Colonic mucosa (tissue), 4 donors: ENCODE data around the gene CHAD. TPM values are rescaled to one million over a fixed set of nuclear protein-coding genes. Genes with fewer than 3 reads are reported as not detected.
A peak's percentile ranks its signal among the peaks of the same experiment; 100 is the strongest.

Experiments
- DNase-seq: peaks from one replicate; pipeline ENCODE4 v3.0.0-alpha.2; 2020
- H3K27ac ChIP-seq: fragments of 200-600 bp; one replicate; pipeline ENCODE4 v1.8.0; 2021
- H3K27me3 ChIP-seq: fragments of 200-600 bp; one replicate; pipeline ENCODE4 v1.8.0; 2021
- H3K36me3 ChIP-seq: fragments of 200-600 bp; one replicate; pipeline ENCODE4 v1.8.0; 2021
- H3K4me1 ChIP-seq: fragments of 200-600 bp; one replicate; pipeline ENCODE4 v1.8.0; 2021; ENCODE audit warnings: mild to moderate bottlenecking
- H3K4me3 ChIP-seq: fragments of 200-600 bp; one replicate; pipeline ENCODE4 v1.8.0; 2021
- H3K9ac ChIP-seq, 2 donors: one replicate each; pipeline ENCODE4 v1.7.0; 2013; ENCODE audit warnings: control low read depth in 2 of 2, low read depth in 2 of 2, low read length in 2 of 2
- H3K9me3 ChIP-seq: fragments of 200-600 bp; one replicate; pipeline ENCODE4 v1.8.0; 2021
- CTCF ChIP-seq: fragments of 200-600 bp; IDR thresholded peaks from one replicate; pipeline ENCODE4 v1.8.0; 2022; ENCODE audit warnings: antibody characterized with exemption, mild to moderate bottlenecking
- intact Hi-C: fragments of 100-400 bp; cut with DNase I; formaldehyde crosslinking; loops from one replicate; pipeline ENCODE4 v1.14.1; 2022
- total RNA-seq, 2 donors: library from RNA; stranded (reverse); fragmentation: NEBNext Ultra II Directional in 1 of 2; extraction: Animal tissue kit (Norgen Biotek cat#: 25700) in 1 of 2; gene quantifications; one replicate each; pipeline ENCODE4 v1.2.1, GENCODE V29; 2021
- donor health status: healthy.
- donor health status: DM: no; HTN: no; CAD: no.
- donor health status: DM: no; HTN: no; CAD: no.

Gene CHAD
- total RNA-seq, 2 donors from 2014 or later = 1.8 to 3.6 TPM

- Histone ChIP-seq H3K27ac (peak overlapping the region; percentile 64), H3K9me3 (no peaks in the 10 kb centered on the region), H3K27me3 (no peaks in the 10 kb centered on the region), H3K4me3 (no peak overlapping the region), H3K36me3 (no peaks in the 10 kb centered on the region), H3K9ac (peak overlapping the region in 1 of 2 donors; percentile 20), H3K4me1 (peaks cover 11% of the 10 kb centered on the region)
- no peak for TF ChIP-seq CTCF
- intact Hi-C loops = no loop called here
- DNase-seq = peak; percentile 32
Measured at GRCh38 chr17:50451943-50452629, 16.6 kb downstream of the CHAD start.

GRCh38 chr17:50448643-50449042, 20.0 kb downstream of the CHAD start:
- H3K4me1 ChIP-seq = peaks cover 5% of the 10 kb centered on the region
- no peaks in the 10 kb centered on the region for H3K27me3 ChIP-seq
- no peak for TF ChIP-seq CTCF
- H3K4me3 ChIP-seq = no peak overlapping the region
- intact Hi-C loops = no loop called here
- DNase-seq = peak; percentile 21
- H3K9ac ChIP-seq = peak overlapping the region in 1 of 2 donors; percentile 54
- no peak overlapping the region for H3K27ac ChIP-seq
- H3K36me3 ChIP-seq = no peaks in the 10 kb centered on the region
- no peaks in the 10 kb centered on the region for H3K9me3 ChIP-seq

DNA sequence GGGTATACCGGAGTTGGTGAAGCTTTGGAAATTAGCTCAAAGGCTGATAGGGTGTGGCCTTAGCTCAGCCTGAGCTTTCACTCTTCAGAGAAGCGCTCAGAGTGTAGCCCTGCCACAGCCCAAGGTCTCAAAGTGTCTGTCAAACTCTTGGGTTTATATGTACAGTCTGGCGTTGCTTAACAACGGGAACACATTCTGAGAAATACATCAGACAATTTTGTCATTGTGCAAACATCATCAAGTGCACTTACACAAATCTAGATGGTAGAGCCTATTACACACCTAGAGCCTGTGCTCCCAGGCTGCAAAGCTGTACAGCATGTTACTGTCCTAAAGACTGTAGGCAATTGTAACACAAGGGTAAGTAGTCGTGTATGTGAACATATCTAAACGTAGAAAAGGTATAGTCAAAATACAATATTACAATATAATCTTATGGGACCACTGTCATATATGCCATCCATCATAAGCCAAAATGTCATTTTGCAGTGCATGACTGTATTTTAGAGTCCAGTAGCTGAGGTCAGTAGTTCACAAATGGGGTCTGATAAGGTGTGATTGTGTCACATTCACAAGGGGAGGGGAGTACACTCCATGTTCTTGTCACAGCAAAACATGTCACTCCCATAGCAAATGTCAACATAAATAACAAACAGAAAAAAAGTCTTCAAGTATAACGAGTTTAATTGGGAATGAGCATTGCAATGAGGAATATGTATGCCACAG, 20.6 kb downstream of the CHAD start:
- peak; percentile 66 for DNase-seq
- no peak for TF ChIP-seq CTCF
- intact Hi-C loops = no loop called here
- Histone ChIP-seq H3K9me3 (no peaks in the 10 kb centered on the region), H3K27me3 (no peaks in the 10 kb centered on the region), H3K9ac (peak overlapping the region in 1 of 2 donors; percentile 54), H3K36me3 (no peaks in the 10 kb centered on the region), H3K27ac (no peak overlapping the region), H3K4me3 (no peak overlapping the region), H3K4me1 (peaks cover 6% of the 10 kb centered on the region)

DNA sequence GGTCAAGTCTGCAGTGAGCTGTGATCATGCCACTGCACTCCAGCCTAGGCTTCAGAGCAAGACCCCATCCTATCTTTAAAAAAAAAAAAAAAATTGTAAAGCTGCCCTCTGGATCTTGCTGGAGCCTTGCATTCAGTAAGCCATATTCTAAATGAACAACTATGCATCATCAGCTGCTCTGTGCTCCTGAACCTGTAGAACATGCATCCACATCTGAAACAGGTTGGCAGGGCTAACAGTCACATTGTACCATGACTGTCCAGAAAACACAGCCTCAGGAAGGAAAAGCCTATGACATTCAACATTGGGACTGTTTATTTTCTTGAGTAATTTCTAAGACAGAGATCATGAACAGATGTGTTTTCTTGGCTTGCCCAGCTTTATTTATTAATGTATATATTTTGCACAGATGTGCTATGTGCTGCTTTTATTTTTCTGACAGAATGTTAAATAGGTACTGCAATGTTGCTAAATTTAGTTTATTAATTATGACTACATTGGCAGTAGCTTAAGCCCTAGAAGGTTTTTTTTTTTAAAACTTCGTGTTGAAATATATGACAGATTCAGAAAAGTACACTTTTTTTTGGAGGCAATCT, 22.9 kb downstream of the CHAD start:
- peaks cover 6% of the 10 kb centered on the region for H3K4me1 ChIP-seq
- no peak for TF ChIP-seq CTCF
- no peak for DNase-seq
- no peak overlapping the region for H3K4me3 ChIP-seq
- intact Hi-C loops = no loop called here
- H3K36me3 ChIP-seq = no peaks in the 10 kb centered on the region
- no peaks in the 10 kb centered on the region for H3K9me3 ChIP-seq
- H3K27me3 ChIP-seq = no peaks in the 10 kb centered on the region
- H3K27ac ChIP-seq = no peak overlapping the region
- no peak overlapping the region for H3K9ac ChIP-seq

- Histone ChIP-seq H3K9me3 (no peaks in the 10 kb centered on the region), H3K4me3 (no peak overlapping the region), H3K36me3 (no peaks in the 10 kb centered on the region), H3K9ac (no peak overlapping the region), H3K4me1 (peaks cover 6% of the 10 kb centered on the region), H3K27me3 (no peaks in the 10 kb centered on the region), H3K27ac (no peak overlapping the region)
- no peak for DNase-seq
- no peak for TF ChIP-seq CTCF
- intact Hi-C loops = no loop called here
Measured at GRCh38 chr17:50444841-50445715, 23.6 kb downstream of the CHAD start.
